DOHH2 (cell line): Measurements from ENCODE around the gene BET1L.

ENCODE experiments used
- CTCF ChIP-seq: fragments of 200-600 bp; sonication (generic); IDR thresholded peaks from one replicate; pipeline ENCODE4 v1.5.1; 2014; ENCODE audit warnings: antibody characterized with exemption, mild to moderate bottlenecking, low read depth, low read length; ENCODE audit not compliant: poor library complexity, severe bottlenecking
- EZH2phosphoT487 ChIP-seq: fragments of 200-600 bp; sonication (generic); IDR thresholded peaks from 2 replicates; pipeline ENCODE4 v1.6.1; 2017; ENCODE audit warnings: borderline replicate concordance, mild to moderate bottlenecking, antibody characterized with exemption, low read length, moderate library complexity, mixed read lengths

GRCh38 chr11:211295-211694 is 4.1 kb upstream of the BET1L start:
- TF ChIP-seq CTCF = no peak
- no peak for TF ChIP-seq EZH2phosphoT487
